PFSK-1 (cell line): ENCODE measurements around the gene HDAC4.

Experiments
- FOXP2 ChIP-seq: optimal IDR thresholded peaks from 2 replicates; pipeline ENCODE3; 2011; ENCODE audit warnings: borderline replicate concordance, control low read depth, inconsistent platforms; ENCODE audit not compliant: insufficient read depth; ENCODE audit errors: extremely low read length, extremely low read depth
- POLR2AphosphoS5 ChIP-seq: IDR thresholded peaks from 2 replicates; pipeline ENCODE4 v1.6.1; 2012; ENCODE audit warnings: low read depth, mild to moderate bottlenecking, control low read depth, low read length, moderate library complexity
- SIN3A ChIP-seq: IDR thresholded peaks from 2 replicates; pipeline ENCODE4 v1.6.1; 2012; ENCODE audit warnings: mild to moderate bottlenecking, low read length, moderate library complexity, borderline replicate concordance; ENCODE audit not compliant: insufficient read depth
- TAF1 ChIP-seq: IDR thresholded peaks from 2 replicates; pipeline ENCODE4 v1.6.1; 2012; ENCODE audit warnings: low read length, control low read depth, borderline replicate concordance; ENCODE audit not compliant: insufficient read depth
- TF ChIP-seq, protein P1 (sequence below), 2 experiments: IDR thresholded peaks; 2 replicates each; pipeline versions ENCODE4 v1.6.1 to v1.8.0; 2011 to 2012; ENCODE audit warnings: low read depth in 2 of 2, low read length in 2 of 2, control low read depth in 1 of 2, inconsistent platforms in 1 of 2, mild to moderate bottlenecking in 1 of 2, moderate library complexity in 1 of 2; ENCODE audit not compliant: insufficient read depth in 1 of 2

Gene HDAC4

DNA sequence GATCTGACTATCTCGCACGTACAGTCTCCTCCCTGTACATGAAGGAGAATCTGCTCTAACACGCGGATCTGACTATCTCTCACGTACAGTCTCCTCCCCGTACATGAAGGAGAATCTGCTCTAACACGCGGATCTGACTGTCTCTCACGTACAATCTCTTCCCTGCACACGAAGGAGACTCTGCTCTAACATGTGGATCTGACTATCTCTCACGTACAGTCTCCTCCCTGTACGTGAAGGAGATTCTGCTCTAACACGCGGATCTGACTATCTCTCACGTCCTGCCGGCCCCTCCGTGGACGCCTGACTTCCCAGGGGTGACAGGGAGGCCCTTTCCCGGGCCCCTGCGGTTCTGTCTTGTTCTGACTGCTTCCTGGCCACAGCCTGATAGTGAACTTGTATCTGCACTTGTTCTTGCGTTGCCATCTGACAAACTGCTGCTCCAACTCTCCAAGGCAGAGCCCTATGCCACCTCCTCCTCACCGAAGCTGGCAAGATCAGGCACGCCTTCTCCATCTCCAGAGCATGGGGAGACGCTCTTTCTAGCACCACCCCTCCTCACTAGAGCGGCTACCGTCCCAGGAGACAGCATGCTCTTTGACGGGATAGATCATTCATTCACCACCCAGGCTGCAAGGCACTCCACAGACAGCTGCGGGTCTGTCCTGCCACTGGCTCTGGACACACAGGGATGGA is 314.3 kb downstream of the HDAC4 start:
- TF ChIP-seq SIN3A = no peak

DNA sequence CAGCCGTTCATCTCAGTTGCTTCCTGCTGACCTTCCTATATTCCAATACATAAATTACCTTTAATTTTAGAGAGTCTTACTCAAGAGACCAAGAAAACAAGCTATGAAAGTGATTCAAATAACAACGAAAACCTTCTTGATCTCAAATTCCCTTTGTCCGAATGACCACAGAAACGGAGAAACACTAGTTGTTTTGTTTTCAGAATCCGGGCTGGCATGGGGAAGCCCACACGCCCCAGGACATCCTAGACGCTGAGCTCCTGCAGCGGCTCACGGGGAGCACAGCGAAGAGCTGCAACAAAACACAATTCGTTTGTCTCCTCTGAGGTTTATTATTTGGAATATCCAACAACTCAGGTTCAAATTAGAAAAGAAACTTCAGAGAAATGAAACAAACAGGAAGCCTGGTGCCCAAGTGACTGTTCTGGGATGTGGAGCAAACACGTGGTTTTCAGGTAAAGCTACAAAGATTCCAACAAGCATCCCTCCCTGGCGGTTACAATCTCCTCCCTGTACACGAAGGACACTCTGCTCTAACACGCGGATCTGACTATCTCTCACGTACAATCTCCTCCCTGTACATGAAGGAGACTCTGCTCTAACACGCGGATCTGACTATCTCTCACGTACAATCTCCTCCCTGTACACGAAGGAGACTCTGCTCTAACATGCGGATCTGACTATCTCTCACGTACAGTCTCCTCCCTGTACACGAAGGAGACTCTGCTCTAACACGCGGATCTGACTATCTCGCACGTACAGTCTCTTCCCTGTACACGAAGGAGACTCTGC is 315.4 kb downstream of the HDAC4 start:
- no peak for TF ChIP-seq SIN3A
- TF ChIP-seq, protein P1, sequence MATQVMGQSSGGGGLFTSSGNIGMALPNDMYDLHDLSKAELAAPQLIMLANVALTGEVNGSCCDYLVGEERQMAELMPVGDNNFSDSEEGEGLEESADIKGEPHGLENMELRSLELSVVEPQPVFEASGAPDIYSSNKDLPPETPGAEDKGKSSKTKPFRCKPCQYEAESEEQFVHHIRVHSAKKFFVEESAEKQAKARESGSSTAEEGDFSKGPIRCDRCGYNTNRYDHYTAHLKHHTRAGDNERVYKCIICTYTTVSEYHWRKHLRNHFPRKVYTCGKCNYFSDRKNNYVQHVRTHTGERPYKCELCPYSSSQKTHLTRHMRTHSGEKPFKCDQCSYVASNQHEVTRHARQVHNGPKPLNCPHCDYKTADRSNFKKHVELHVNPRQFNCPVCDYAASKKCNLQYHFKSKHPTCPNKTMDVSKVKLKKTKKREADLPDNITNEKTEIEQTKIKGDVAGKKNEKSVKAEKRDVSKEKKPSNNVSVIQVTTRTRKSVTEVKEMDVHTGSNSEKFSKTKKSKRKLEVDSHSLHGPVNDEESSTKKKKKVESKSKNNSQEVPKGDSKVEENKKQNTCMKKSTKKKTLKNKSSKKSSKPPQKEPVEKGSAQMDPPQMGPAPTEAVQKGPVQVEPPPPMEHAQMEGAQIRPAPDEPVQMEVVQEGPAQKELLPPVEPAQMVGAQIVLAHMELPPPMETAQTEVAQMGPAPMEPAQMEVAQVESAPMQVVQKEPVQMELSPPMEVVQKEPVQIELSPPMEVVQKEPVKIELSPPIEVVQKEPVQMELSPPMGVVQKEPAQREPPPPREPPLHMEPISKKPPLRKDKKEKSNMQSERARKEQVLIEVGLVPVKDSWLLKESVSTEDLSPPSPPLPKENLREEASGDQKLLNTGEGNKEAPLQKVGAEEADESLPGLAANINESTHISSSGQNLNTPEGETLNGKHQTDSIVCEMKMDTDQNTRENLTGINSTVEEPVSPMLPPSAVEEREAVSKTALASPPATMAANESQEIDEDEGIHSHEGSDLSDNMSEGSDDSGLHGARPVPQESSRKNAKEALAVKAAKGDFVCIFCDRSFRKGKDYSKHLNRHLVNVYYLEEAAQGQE (IDR thresholded peaks at IDR 0.05; ENCODE audit: insufficient read depth in 1 of 2, low read depth in 2 of 2, low read length in 2 of 2) = no peak
- no peak for TF ChIP-seq POLR2AphosphoS5
- TF ChIP-seq FOXP2 = no peak
- no peak for TF ChIP-seq TAF1

DNA sequence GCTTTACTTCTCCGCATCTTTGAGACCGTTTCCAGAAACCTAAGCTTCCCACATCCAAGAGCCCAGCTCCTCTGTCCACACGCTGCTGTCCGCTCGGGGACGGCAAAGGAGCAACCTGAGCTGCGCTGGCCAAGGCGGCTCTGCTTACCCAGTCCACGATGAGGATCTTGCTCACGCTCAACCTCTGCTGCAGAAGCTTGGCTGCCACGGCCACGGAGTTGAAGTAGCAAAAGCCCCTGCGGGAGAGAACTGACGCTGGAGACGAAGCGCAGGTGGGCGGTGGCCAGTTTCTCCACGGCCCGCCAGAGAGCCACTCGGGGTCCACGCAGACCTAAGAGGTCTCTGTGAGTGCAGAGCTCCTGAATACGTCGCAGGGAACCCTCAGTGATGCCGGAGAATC is 316.8 kb downstream of the HDAC4 start:
- no peak for TF ChIP-seq TAF1
- TF ChIP-seq, protein P1 (IDR thresholded peaks at IDR 0.05; ENCODE audit: insufficient read depth in 1 of 2, low read depth in 2 of 2, low read length in 2 of 2) = no peak
- no peak for TF ChIP-seq SIN3A
- TF ChIP-seq FOXP2 = no peak

DNA sequence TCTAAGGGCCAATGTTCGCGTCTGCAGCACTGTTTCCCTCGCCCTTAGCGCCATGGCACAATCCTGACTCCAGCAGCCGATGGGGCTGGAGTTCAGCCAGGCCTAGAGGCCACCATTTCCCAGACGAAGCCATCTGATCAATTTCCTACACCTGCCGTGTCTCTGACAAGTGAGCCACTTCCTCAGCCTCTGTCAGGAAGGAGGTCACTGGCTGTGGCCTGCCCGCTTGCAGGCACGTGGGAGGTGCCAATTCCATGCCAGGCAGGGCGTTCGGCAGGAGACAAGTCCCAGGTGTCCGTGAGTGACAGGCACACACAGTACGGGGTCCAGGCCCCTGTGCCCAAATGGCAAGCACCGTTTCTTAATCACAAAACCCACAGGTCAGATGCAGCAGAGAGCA is 318.4 kb downstream of the HDAC4 start:
- no peak for TF ChIP-seq TAF1
- no peak for TF ChIP-seq SIN3A
- TF ChIP-seq POLR2AphosphoS5 = no peak
- TF ChIP-seq FOXP2 = no peak

DNA sequence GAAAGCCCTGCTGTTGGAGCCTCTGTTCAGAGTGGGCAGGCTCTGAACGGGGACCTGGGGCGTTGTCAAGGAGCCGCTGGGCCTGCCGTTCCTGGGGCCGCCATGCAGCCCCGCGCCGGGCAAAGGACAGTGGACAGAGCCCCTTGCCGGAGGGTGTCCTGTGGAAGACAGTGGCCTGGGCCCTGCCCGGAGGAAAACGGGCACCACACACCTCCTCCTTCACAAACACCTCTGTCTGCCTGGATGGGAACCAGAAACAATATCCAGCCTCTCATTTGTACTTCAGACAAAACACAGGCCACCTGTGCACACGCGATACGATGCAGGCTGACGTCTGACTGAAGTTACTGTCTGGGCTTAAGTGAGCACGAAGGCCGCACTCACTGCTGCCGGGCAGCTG is 319.2 kb downstream of the HDAC4 start:
- TF ChIP-seq FOXP2 (no peak), POLR2AphosphoS5 (no peak), SIN3A (no peak), TAF1 (no peak)
- TF ChIP-seq, protein P1 (IDR thresholded peaks at IDR 0.05; ENCODE audit: insufficient read depth in 1 of 2, low read depth in 2 of 2, low read length in 2 of 2) = no peak

DNA sequence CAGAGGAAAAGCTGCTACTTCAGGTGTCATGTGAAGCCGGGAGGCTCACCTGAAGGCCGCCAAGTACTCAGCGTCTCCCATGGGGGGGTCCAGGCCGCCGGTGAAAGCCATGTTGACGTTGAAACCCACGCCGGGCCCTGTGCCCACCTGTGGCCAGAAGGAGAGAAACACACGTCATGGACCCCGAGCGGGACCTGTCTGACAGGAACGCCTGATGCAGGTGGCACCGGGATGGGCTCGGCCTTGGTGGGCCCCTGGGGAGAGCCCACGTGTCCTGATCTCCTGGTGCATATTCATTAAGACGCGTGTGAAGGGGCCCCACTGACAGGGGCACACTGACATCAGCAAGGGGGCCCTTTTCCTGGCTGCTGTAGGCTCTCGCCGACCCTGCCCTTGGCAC is 319.8 kb downstream of the HDAC4 start:
- TF ChIP-seq TAF1 = no peak
- TF ChIP-seq, protein P1 (IDR thresholded peaks at IDR 0.05; ENCODE audit: insufficient read depth in 1 of 2, low read depth in 2 of 2, low read length in 2 of 2) = no peak
- no peak for TF ChIP-seq POLR2AphosphoS5
- no peak for TF ChIP-seq FOXP2
- no peak for TF ChIP-seq SIN3A
